NCI-H128 (cell line): ENCODE measurements around the gene SNX27.

Experiments used
- DNase-seq: peaks from one replicate; lab custom pipeline; 2025; ENCODE audit not compliant: unreplicated experiment; lab: John Stamatoyannopoulos, UW

The SNX27 gene

GRCh38 chr1:151611832-151612500 lies at the start of gene SNX27:
SNX27 (plus strand) TSS chr1:151612050; CDS start chr1:151612202, 152 bp downstream.
- peak; percentile 77 for DNase-seq

GRCh38 chr1:151562661-151563060 lies 49.2 kb upstream of the SNX27 start:
- no peak for DNase-seq

DNA sequence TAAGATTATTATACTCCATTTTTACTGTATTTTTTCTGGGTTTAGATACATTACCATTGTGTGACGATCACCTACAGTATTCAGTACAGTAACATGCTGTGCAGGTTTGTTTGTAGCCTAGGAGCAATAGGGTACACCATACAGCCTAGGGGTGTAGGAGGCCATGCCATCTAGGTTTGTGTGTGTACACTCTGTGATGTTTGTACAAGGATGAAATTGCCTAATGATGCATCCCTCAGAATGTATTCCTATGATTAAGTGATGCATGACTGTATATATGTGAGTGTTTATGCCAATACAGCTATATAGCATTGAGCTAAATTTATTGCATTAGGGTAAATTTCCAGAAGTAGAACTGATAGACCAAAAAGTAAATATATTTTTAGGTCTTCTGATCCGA lies 48.5 kb upstream of the SNX27 start:
- DNase-seq, result no peak

DNA sequence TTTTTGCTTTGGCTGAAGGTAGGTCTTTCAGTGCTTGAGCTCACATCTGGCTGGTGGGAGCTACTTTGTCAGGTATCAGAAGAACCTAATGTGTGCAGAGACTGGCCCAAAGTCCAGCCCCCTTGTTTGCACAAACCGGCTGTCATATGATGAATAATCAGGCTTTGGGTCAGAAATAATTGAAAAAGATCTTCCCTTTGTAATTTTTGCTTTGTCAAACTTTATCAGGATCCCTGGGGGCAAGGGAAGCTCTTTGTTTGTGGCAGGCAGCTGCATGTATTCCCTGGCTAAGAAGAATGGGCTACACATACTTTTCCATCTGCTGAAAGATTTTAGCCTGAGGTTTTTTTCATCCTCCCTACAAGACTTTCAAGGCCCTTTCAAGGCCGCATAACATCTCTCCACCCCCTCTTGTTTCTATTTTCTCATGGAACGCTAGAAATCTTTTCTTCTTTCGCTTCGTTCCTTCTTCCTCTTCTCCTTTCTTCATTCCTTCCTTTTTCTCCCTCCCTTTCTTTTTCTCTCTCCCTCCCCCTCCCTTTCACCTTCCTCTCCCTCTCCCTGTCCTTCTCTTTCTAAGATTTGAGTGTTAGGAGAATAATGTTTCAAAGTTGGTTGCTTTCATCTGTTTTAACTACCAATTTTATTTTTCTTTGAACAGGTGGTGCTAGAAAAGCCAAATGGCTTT lies 46.2 kb upstream of the SNX27 start:
- DNase-seq, result no peak

DNA sequence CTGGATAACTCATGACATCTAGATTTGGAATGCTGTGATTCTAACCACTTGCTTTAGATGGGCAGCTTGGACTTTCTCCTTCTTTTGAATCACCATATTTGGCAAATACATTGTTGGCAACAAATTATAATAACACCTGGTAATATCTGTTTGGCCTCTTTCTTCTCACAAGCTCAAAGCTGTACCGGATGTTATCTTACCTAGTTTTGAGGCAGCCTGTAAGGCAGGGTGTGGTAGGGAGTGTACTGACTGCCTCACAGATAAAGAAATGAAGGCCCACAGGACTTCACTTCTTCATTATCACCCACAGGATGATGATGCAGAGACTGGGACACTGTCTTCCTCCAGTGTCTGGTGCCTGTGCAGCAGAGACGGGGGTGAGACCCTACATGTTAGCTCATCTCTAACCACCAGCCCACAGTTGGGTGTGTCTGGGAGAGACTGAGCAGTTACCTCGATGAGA lies 43.2 kb upstream of the SNX27 start:
- DNase-seq, result no peak

DNA sequence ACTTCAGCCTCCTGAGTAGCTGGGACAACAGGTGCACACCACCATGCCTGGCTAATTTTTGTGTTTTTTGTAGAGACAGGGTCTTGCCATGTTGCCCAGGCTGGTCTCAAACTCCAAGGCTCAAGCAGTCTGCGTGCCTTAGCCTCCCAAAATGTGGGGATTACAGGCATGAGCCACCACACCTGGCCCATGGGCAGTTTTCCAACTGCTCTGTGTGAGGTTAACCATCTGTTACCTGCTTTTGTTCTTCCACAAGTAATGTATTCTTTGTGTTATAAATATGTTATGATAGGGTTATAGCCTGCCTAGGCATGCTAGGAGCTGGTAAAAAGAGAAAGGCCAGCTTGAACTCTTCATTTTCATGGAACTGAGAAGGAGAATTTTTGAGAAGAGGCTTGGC lies 41.0 kb upstream of the SNX27 start:
- no peak for DNase-seq

- no peak for DNase-seq
Measured at GRCh38 chr1:151574575-151575529, 37.0 kb upstream of the SNX27 start.

DNA sequence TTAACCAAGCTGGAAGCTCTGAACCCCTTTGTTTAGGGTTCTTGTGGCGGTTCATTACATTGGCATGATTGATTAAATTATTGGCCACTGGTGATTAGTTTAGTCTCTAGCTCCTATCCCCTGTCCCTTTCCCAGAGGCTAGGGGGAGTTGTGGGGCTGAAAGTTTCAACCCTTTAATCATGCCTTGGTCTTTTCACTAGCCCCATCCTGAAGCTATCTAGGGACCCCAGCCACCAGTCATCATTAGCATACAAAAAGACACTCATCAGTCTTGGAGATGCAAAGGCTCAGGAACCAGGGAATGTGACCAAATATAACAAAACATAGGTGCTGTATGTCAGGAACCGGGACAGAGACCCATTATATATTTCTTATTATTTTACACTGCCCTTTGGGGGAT lies 34.7 kb upstream of the SNX27 start:
- no peak for DNase-seq

DNA sequence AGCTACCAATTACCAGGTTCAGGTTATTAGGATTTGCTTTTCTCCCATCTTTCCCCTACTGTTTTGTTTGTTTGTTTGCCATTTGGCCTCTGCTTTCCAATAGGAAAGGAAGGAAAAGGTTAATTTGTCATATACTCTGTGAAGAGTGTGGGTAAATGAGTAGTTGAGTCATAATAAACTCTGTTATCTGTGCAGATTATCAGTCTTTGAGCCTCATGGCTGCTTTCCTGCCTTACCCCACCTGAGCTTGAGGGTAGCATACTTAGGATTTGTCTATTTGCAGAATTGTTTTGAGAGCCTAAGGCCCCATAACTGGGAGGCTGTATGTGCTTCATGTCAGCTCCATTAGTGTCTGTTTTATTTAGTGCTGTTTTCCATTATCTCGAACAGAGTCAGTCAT lies 32.9 kb upstream of the SNX27 start:
- DNase-seq, result no peak

DNA sequence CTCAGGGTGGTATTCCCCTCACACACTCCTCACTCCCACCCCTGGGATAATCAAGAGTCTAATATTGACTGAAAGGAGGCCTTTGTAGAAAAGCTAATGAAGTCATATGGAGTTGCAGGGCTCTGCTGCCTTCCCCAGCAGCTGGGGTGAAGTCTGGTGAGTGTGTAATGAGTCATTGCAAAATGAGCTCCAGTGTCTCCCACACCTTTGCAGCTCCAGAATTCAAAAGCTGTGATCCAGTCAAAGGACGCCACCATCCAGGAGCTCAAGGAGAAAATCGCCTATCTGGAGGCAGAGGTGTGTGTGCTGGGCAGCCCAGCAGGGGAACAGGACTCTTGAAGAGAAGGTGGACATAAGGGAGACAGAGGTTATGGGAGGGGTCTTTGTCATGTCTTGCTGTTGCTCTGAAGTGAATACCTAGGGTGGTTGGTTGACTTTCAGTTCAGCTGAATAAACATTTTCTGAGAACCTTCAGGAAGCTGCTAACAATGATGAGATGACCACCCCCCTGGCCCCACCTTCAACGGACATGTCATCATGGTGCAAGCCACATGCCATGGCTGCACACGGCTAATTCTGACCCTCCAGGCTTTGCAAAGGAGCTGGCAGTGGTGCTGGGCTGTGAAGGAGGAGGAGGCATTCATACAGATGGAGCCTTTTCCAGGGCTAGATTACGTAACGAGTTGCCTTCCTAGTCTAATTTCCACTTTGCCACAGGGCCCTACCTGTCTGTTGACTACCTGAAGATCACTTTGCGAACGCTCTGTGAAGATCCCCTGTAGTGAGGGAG lies 32.2 kb upstream of the SNX27 start:
- no peak for DNase-seq

DNA sequence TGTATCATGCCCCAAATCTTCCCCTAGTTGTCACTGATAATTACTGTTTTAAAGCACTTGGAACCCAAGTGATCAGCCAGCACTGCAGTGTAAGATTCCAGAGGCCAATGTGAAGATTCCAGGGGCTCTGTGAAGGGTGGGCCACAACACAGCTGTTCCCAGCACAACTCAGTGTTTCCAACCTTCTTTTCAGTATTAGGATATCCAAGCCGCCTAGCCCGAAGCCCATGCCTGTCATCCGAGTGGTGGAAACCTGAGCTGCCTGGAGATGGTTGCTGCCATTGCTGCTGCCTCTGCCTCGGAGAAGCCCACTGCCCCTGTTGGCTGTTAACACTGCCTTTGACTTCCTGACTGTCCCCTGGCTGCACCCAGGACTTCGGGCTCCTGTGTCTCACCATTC lies 30.4 kb upstream of the SNX27 start:
- no peak for DNase-seq

DNA sequence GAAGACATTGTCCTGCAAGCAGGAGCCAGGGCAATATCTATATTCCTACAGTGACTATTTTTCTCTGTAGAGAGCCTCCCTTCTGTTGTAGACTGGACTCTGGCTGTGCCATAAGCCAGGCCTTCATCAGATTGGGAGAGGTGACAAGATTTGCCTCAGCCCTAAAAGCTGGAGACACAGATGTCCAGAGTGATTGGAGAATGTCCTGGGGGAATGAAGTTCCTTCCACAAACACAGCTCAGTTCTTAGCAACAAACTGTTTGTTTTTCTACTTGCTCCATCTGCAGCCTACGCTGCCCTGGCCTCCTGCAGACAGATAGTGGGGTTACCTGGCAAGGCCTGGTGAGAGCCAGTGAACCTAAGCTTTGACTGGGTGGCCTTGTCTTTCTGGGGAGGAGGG lies 29.9 kb upstream of the SNX27 start:
- DNase-seq, result no peak

GRCh38 chr1:151583796-151584195 lies 28.1 kb upstream of the SNX27 start:
- no peak for DNase-seq

GRCh38 chr1:151584278-151584677 lies 27.6 kb upstream of the SNX27 start:
- DNase-seq, result no peak

- no peak for DNase-seq
Measured at GRCh38 chr1:151584780-151585179, 27.1 kb upstream of the SNX27 start.

GRCh38 chr1:151585622-151586021 lies 26.2 kb upstream of the SNX27 start:
- no peak for DNase-seq

DNA sequence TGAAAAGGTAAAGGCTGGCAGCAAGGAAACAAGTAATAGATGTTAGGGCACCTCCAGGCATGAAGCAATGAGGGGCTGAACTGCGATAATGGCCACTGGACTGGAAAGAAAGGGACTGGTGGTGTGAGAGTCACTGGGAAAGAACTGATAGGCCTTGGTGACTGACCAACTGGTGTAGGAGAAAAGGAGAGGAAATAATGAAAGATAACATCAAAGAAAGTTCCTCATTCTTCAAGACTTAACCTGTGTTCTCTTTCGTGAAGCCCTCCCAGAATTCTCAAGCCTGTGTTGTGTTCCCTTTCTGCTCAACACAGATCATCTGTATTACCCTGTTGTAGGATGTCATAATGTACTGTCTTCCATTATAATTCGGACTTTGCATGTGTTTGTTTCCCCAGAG lies 20.9 kb upstream of the SNX27 start:
- no peak for DNase-seq

- DNase-seq, result peak; percentile 35
Measured at GRCh38 chr1:151593730-151594129, 18.1 kb upstream of the SNX27 start.

- peak; percentile 79 for DNase-seq
Measured at GRCh38 chr1:151594143-151594625, 17.7 kb upstream of the SNX27 start.

DNA sequence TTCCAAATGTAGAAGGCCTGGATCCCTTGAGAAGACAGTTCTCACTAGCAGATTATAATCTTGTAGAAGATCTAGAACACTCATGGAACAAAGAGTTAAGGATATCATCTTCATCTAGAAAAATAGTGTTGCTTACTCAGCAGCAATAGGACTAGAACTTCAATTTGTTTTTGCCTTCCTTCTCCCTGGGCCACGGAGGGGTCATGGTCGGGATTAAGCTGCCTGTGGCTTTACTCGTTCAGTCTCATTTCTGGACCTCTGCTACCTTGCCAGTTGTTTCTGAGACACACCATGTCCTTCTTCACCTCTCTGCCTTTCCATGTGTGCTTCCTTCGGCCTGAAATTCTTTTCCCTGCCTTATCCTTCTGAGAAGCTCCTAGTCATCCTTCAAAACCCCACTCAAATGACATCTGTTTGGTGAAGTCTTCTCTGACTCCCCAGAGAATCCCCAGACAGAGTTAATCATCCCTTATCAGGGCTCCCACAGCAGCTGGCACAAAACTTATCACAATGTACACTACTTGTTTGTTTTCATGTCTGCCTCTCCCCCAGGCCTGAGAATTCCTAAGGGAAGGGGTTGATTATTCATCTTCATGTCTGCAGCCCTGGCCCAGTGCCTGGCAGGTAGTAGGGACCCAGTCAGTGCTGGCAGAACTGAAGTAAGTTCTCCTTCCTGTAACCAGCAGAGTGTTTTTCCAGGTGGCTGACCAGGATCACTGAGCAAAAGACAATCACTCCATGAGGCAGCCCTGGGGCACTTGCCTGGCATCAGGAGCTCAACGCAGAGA lies 15.5 kb upstream of the SNX27 start:
- no peak for DNase-seq
